GM18861 (cell line): ENCODE results near the gene PIEZO1.

Experiments used
- ATAC-seq: cut with Tn5 transposase; IDR thresholded peaks from one replicate; pipeline ENCODE4 v1.9.1; 2021; ENCODE audit not compliant: unreplicated experiment

The PIEZO1 gene

DNA sequence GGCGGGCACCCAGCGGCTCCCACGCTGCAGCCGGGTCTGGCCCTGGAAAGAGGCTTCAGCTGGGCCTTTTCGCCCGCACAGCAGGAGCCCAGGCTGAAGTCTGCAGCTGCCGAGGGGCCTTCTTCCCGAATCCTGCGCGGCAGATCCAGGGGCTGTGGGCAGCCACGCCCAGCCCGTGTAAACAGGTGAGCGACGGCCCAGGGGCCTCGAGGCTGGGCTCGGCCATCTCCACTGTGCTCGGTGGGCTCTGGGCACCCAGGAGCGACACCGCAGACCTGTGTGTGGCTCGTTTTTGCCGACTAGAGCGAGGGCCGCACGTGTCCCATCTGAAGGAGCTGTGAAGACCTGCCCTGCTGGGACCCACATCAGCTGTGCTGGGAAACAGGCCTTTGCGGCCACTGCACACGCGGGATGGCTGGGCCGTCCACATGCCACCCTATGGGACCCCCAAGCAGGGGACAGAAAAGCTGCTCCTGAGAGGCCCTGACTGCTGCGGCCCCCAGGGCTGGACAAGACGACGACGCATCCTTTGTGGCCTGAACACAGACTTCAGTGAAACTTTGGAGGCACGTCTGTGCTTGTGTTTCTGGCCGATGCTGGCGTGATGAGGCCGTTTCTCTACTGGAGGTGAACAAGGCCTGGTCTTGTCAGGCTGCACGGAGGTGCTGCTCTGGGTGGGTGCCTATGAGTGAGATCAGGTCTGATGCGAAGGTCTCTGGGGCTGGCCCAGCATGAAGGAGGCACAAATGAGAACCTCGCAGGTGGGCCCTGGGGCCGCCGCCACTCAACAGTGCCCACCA is 31.9 kb upstream of the PIEZO1 start:
- ATAC-seq: no peak

DNA sequence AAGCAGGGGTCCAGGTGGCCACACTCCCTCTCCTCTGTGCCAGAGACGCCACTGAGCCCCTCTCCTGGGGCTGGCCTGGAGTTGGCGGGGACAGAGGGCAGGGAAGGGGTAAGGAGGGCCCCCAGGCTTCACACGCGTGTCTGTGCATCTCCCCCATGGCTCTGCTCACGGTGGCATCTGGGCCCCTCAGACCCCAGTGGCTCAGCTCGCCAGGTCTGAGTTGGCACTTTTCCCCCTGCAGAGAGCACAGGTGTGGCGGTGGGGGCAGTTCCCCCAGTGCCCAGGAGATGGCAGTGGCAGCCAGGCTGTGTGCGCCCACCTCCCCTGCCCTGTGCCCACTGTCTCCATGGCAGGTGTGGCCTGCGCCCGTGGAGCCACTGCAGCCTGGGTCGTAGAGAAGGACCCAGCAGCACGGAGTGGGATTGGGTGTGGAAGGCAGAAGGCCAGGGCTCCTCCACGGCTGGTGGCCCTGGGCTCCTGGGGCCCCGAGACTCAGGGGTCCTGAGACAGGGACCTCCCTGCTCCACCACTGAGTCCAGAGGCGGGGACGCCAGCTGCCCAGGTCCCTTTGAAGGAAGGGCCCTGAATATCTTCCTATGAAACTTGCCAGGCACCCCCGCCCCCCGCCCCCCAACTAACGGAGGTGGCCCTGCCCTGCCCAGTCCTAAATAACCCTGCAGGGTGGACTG is 31.0 kb upstream of the PIEZO1 start:
- no peak for ATAC-seq

GRCh38 chr16:88815227-88815626 is 30.2 kb upstream of the PIEZO1 start:
- no peak for ATAC-seq

DNA sequence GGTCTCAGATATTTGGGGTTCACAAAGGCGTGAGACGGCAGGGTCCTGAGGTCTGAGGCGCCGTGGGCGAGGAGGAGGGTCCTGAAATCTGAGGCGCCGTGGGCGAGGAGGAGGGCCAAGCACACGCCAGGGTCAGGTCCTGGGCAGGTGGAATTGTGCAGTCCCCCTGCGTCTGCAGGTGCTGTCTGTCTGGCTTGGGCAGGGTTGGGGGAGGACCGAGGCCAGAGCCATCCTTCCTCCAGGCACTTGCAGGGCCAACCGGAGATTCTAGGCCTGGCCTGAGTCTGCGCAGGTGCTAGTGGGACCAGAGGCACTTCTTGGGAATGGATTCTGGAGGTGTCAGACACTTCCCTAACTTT is 29.1 kb upstream of the PIEZO1 start:
- no peak for ATAC-seq

DNA sequence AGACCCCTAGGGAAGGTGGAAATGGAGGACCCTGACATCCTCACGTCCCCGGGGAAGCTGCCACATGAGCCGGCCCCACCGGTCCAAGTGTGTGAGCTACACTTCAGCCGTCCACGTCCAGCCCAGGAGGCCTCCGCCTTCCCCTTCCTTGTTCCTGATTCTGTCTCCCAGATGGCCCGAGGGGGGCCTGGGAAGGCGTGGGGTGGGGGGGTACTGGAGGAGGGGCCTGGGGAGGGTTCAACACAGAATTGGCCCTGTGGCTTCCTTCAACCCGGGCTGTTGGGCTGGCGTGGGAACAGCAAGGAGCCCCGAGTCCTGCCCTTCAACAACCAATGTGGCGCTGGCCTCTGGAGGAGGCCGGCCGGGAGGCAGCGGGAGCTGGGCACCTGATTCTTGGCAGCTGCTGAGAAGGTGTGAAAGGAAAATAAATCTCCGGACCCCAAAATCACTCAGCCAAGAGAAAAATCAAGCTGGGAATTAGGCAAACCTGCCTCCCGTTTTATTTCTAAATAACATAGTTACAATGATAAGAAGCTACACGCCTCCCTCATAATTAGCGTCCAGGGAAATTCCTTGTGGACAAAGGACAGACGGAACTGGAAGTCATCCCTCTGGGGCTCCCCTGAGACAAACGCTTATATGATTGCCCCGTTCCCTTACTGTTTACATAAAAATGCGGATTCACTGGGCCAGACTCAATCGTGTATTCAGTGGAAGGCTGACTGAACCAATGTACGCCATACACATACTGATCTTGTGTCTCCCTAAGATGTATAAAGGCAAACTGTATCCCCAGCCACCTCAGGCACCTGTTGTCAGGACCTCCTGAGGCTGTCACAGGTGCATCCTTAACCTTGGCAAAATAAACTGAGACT is 28.5 kb upstream of the PIEZO1 start:
- ATAC-seq: no peak

DNA sequence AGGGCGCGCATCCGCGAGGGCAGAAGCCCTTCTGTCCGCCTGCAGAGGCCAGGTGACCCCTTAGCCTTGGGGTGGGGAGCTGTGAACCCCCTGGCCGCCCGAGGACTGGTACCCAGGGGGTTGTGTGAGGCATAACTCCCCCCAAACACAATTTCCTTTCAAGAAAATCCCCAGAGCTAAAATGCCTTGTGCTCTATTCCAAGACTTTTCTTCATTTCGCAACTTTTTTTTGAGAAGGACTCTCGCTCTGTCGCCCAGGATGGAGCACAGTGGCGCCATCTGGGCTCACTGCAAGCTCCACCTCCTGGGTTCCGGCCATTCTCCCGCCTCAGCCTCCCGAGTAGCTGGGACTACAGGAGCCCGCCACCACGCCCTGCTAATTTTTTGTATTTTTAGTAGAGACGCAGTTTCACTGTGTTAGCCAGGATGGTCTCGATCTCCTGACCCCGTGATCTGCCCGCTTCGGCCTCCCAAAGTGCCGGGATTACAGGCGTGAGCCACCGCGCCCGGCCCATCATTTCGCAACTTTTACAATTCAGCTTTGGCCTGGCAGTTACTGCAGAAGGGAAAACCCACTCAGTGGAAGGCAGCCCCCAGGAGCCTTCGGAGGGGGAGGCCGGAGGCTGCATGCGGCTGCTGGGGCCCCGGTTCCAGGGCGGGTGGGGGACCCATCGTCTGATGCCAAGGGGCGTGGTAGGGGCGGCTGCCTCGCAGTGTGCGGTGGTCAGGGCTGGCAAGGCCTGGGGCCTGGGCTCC is 27.7 kb upstream of the PIEZO1 start:
- no peak for ATAC-seq

DNA sequence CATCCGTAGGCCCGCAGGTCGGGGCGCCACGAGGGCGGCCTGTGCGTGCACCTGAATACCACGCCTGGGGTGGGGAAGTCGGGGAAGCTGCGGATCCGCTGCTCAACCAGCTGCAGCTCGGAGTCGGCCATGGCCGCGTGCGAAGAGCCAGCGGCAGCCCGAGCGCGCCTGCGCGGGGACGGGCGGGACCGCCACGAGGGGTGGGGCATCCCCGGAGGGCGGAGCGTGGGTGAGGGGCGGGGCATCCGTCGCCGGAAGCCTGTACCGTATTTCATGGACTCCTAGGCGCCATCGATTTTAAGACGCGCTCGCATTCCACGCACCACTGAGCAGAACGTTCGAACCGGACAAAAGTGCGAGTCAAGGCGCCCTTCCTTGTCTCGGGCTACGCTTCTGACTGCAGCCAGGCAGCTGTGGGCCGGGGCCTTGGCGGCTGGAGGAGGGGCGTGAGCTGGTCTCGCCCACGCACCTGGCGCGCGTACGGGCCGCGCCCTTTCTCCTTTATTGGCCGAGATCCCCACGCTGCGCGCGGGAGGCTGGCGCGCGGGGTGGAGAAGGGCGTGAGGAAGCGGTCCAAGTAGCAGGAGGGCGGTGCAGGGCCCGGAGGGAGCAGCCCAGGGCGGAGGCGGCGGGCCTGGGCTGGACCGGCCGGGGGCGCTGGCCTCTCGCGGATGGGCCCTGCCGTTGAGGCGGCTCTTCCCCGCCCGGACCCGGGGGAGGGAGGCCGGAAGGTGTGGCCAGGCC is 26.9 kb upstream of the PIEZO1 start, which contains the start of gene APRT:
TSS of gene APRT (minus strand) at position 160 of the 744 bp plus-strand sequence. CDS start at position 131, 29 bp downstream.
- peak; percentile 51 for ATAC-seq

GRCh38 chr16:88810912-88811768 is 26.1 kb upstream of the PIEZO1 start:
- peak; percentile 50 for ATAC-seq

DNA sequence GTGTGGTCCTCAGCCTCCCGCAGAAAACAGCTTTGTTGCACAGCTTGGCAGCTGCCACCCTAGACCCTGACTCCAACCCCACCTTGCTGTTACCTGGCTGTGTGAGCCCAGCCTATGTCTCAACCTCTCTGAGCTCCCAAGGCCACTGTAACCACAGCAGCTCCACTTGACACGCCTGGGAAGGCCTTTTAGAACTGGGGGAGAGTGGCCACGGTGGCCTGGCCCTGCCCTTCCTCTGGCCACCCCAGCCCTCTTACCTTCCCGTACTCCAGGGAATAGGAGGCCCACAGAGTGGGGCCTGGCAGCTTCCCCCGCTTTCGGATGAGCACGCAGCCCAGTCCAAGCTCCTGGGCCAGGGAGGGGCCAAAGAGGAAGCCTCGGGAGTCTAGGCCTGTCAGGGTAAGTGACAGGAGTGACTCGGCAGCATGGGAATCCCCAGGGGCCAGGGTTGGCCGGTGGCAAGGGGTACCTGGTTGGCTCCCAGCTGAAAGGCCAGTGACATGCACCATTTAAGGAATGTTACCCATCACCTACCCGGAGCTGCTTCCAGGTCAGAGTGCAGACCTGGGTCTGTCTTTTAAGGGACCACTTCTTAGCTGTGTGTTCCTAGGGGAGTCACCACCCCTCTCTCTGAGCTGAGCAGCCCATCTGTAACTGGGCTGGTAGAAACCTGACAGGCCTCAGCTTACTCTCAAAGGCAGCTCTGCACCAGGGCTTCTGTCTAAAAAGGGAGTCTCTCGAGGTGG is 25.3 kb upstream of the PIEZO1 start:
- ATAC-seq: no peak

DNA sequence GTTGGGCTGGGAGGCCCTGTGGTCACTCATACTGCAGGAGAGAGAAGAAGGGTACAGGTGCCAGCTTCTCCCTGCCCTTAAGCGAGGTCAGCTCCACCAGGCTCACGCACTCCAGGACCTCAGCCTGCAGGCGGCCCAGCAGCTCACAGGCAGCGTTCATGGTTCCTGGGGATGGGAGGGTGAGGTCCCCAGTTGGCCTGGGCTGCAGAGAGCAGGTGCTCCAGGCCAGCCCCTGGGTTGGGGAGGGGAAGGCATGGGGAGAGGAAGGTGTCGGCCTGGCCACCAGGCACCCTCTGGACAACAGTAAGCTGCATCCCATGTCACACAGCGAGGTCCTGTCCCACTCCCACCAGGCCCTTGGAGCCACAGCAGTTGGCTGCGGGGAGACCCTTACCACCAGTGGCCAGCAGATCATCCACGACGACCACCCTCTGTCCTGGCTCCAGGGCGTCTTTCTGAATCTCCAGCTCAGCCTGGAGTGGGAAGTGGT is 24.7 kb upstream of the PIEZO1 start:
- no peak for ATAC-seq

- no peak for ATAC-seq
Observed at GRCh38 chr16:88809068-88809675, 24.2 kb upstream of the PIEZO1 start.

DNA sequence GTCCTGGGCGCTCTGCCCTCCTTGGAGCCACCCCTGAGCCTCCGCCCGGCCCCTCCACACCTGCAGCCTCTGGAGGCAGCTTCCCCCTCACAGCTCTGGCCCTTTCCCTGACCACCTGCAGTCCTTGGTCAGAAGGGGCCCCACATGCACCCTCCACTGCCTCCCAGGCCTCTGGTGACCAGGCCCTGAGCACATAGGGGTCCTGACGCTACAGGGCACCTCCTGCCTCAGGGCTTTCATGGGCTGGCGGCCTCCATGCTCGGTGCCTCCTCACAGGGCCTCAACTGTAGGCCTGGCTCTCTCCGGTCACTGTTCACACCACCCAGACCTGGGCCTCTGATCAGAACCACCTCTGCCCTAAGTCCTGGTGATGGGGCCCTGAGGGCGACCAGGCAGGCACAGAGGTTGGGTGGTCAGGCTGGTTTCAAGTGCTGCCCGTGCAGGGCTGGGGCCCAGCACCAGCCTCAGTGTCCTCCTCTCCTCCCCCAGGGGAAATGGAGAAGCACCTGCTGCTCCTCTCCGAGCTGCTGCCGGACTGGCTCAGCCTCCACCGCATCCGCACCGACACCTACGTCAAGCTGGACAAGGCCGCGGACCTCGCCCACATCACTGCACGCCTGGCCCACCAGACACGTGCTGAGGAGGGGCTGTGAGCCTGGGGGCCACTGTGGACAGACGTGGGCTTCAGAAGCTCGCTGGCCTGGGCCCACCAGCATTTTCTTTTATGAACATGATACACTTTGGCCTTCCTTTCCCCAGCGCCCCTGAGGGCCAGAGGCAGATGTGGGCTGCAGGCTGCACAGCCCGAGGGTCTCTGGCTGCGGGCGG is 22.8 kb upstream of the PIEZO1 start:
- no peak for ATAC-seq

DNA sequence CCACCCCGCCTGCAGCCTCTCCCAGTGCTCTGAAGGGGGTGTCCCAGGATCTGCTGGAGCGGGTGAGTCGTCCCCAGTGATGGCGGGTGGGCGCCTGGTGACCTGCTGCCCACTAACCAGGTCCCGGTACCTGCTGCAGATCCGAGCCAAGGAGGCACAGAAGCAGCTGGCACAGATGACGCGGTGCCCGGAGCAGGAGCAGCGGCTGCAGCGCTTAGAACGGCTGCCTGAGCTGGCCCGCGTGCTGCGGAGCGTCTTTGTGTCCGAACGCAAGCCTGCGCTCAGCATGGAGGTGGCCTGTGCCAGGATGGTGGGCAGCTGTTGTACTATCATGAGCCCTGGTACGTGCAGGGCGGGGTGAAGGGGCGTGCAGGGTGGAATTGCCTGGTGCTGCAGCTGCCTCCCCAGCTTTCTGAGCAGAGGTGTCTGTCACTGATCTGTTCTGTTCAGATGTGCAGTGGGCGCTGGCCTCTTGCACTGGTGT is 22.2 kb upstream of the PIEZO1 start:
- no peak for ATAC-seq

DNA sequence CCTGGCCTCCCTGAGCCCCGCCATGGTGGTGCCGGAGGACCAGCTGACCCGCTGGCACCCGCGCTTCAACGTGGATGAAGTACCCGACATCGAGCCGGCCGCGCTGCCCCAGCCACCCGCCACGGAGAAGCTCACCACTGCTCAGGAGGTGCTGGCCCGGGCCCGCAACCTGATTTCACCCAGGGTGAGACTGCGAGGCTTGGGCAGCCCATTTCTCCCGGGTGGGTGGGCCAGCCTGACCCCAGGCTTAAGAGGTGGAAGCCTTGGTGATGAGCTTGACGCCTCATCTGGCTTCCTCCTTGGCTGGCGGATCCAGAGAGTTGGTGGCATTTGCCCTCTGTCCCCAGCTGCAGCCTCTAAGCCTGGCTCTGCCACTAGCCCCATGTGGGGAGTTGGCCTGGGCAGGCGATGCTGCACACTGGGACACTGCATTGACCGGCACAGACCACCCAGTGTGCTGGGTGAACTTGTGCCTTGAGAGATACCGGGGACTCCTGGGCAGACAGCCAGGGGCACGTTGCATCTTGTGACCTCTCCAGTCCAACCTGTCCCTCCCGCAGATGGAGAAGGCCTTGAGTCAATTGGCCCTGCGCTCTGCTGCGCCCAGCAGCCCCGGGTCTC is 21.6 kb upstream of the PIEZO1 start:
- no peak for ATAC-seq

GRCh38 chr16:88805887-88806393 is 20.9 kb upstream of the PIEZO1 start:
- no peak for ATAC-seq

DNA sequence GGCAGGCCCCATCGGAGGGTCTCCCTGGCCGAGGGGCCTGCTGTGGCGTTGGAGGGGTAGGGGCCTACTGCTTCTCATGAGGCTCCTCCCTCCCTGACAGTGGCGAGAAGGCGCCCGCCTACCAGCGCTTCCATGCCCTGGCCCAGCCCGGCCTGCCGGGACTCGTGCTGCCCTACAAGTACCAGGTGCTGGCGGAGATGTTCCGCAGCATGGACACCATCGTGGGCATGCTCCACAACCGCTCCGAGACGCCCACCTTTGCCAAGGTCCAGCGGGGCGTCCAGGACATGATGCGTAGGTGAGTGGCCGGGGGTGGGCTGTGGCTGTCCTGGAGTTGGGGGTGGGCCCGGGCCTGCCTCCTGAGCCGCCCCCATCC is 20.3 kb upstream of the PIEZO1 start:
- ATAC-seq: no peak
